HepG2 (cell line): ENCODE measurements around the gene PSMG3. TPM values are rescaled to one million over a fixed set of nuclear protein-coding genes. Genes with fewer than 3 reads are reported as not detected.

Source experiments
- AGO1 ChIP-seq: fragments of 200-400 bp; formaldehyde crosslinking; IDR thresholded peaks from 2 replicates; pipeline ENCODE4 v1.6.1; 2017; ENCODE audit warnings: mild to moderate bottlenecking, low read depth, low read length, moderate library complexity; ENCODE audit not compliant: poor library complexity, severe bottlenecking
- AHR ChIP-seq: IDR thresholded peaks from 2 replicates; pipeline ENCODE4 v1.6.1; 2018; ENCODE audit warnings: missing genetic modification reagents, missing compliant biosample characterization
- CCAR2 ChIP-seq: fragments of 200-400 bp; formaldehyde crosslinking; optimal IDR thresholded peaks from 2 replicates; pipeline ENCODE3; 2018; ENCODE audit warnings: low read depth, mild to moderate bottlenecking, low read length, moderate library complexity
- GATAD2A ChIP-seq: IDR thresholded peaks from 2 replicates; pipeline ENCODE4 v1.6.1; 2016
- GPN1 ChIP-seq: sonication (generic); formaldehyde crosslinking; IDR thresholded peaks from 2 replicates; pipeline ENCODE4 v1.5.1; 2020; ENCODE audit warnings: missing genetic modification reagents, borderline replicate concordance
- MBNL3 ChIP-seq: fragments of 250-450 bp; sonication (Bioruptor Pico); conservative IDR thresholded peaks from 2 replicates; pipeline ENCODE4 v1.8.0; 2022; ENCODE audit warnings: mild to moderate bottlenecking, inconsistent platforms
- MXD1 ChIP-seq: sonication (generic); formaldehyde crosslinking; IDR thresholded peaks from 2 replicates; pipeline ENCODE4 v1.4.0; 2020; ENCODE audit warnings: mild to moderate bottlenecking, missing genetic modification reagents
- MXD4 ChIP-seq: IDR thresholded peaks from 2 replicates; pipeline ENCODE4 v1.6.1; 2016; ENCODE audit warnings: mild to moderate bottlenecking, missing biosample characterization, missing genetic modification reagents
- PAF1 ChIP-seq: IDR thresholded peaks from 2 replicates; pipeline ENCODE4 v1.6.1; 2016; ENCODE audit warnings: missing genetic modification reagents, missing compliant biosample characterization
- POLR2AphosphoS5 ChIP-seq: IDR thresholded peaks from 2 replicates; pipeline ENCODE4 v1.6.1; 2012; ENCODE audit warnings: low read depth, low read length
- RBFOX2 ChIP-seq: fragments of 200-400 bp; formaldehyde crosslinking; IDR thresholded peaks from 2 replicates; pipeline ENCODE4 v1.6.1; 2017; ENCODE audit warnings: low read depth, mild to moderate bottlenecking, low read length
- RBM22 ChIP-seq: fragments of 200-400 bp; formaldehyde crosslinking; optimal IDR thresholded peaks from 2 replicates; pipeline ENCODE3; 2017; ENCODE audit warnings: mild to moderate bottlenecking, low read length, moderate library complexity
- SKIL ChIP-seq: sonication (generic); formaldehyde crosslinking; IDR thresholded peaks from 2 replicates; pipeline ENCODE4 v1.8.0; 2022; ENCODE audit warnings: missing genetic modification reagents, mild to moderate bottlenecking, moderate library complexity, borderline replicate concordance
- SP2 ChIP-seq: sonication (generic); formaldehyde crosslinking; IDR thresholded peaks from 2 replicates; pipeline ENCODE4 v1.5.1; 2020; ENCODE audit warnings: mild to moderate bottlenecking, missing genetic modification reagents
- TBX2 ChIP-seq: sonication (generic); formaldehyde crosslinking; IDR thresholded peaks from 2 replicates; pipeline ENCODE4 v1.5.0; 2020; ENCODE audit warnings: missing genetic modification reagents, mild to moderate bottlenecking, borderline replicate concordance
- TFE3 ChIP-seq: IDR thresholded peaks from 2 replicates; pipeline ENCODE4 v1.6.1; 2016
- ZBTB21 ChIP-seq: sonication (generic); formaldehyde crosslinking; IDR thresholded peaks from 2 replicates; pipeline ENCODE4 v1.4.0; 2020; ENCODE audit warnings: missing genetic modification reagents
- ZNF17 ChIP-seq: sonication (generic); formaldehyde crosslinking; IDR thresholded peaks from 2 replicates; pipeline ENCODE4 v1.5.0; 2020; ENCODE audit warnings: mild to moderate bottlenecking, missing genetic modification reagents
- ZNF20 ChIP-seq: sonication (generic); formaldehyde crosslinking; IDR thresholded peaks from 2 replicates; pipeline ENCODE4 v1.4.0; 2020; ENCODE audit warnings: mild to moderate bottlenecking, moderate library complexity, missing genetic modification reagents
- ZNF280D ChIP-seq: sonication (generic); formaldehyde crosslinking; IDR thresholded peaks from 2 replicates; pipeline ENCODE4 v1.5.1; 2020; ENCODE audit warnings: mild to moderate bottlenecking, missing genetic modification reagents
- ZNF678 ChIP-seq: sonication (generic); formaldehyde crosslinking; IDR thresholded peaks from 2 replicates; pipeline ENCODE4 v1.4.0; 2020; ENCODE audit warnings: mild to moderate bottlenecking, missing genetic modification reagents
- ZNF747 ChIP-seq: sonication (generic); formaldehyde crosslinking; IDR thresholded peaks from 2 replicates; pipeline ENCODE4 v1.8.1; 2023; ENCODE audit warnings: missing genetic modification reagents, mild to moderate bottlenecking, borderline replicate concordance
- ZSCAN25 ChIP-seq: sonication (generic); formaldehyde crosslinking; IDR thresholded peaks from 2 replicates; pipeline ENCODE4 v1.8.0; 2022; ENCODE audit warnings: mild to moderate bottlenecking, missing genetic modification reagents
- polyA plus RNA-seq, 8 experiments: library from polyadenylated mRNA; depleted of rRNA in 3 of 8; stranded (reverse) in 7 of 8; unstranded in 1 of 8; fragments of >200 nt; fragmentation: Illumina TruSeq in 4 of 8; extraction: Trizol in 4 of 8; gene quantifications; 2 replicates each; pipeline versions ENCODE4 v1.2.1 to v1.2.3, GENCODE V29; 2011 to 2016; ENCODE audit warnings: low read depth in 4 of 8, missing spikeins in 1 of 8, mixed read lengths in 1 of 8; ENCODE audit not compliant: insufficient read depth in 1 of 8
- total RNA-seq, 5 experiments: library from RNA; depleted of rRNA; stranded (reverse); fragments of >200 nt; fragmentation: Illumina TruSeq; extraction: Trizol; gene quantifications; 2 replicates each; pipeline ENCODE4 v1.2.3, GENCODE V29; 2016; ENCODE audit warnings: low read depth in 1 of 5

The PSMG3 gene
- total and polyA plus RNA-seq, 2 of the 13 experiments (the other 11 are each of a cell fraction or from before 2014, with no cell fraction given) = 29.6 to 48.4 TPM

GRCh38 chr7:1542841-1543747 lies 26.7 kb downstream of the PSMG3 start (continued):
- TF ChIP-seq SKIL (CRISPR knock-in tag) (no peak), RBM22 (peak; percentile 35), ZBTB21 (CRISPR knock-in tag) (no peak), ZNF280D (CRISPR knock-in tag) (no peak), MXD1 (no peak), MXD4 (CRISPR knock-in tag) (no peak), RBFOX2 (peak; percentile 50; the same call in 1 of the 2 replicates), GATAD2A (CRISPR knock-in tag) (no peak), AGO1 (peak; percentile 100), MBNL3 (CRISPR knock-in tag) (no peak), TFE3 (no peak), ZNF17 (CRISPR knock-in tag) (0 out of 2 replicates have a peak, but pooled peaks have one; percentile 49), ZNF747 (CRISPR knock-in tag) (no peak), SP2 (CRISPR knock-in tag) (peak; percentile 17; the same call in 1 of the 2 replicates), TBX2 (CRISPR knock-in tag) (no peak), POLR2AphosphoS5 (peak; percentile 25; the same call in 1 of the 2 replicates), ZSCAN25 (CRISPR knock-in tag) (no peak), CCAR2 (no peak), GPN1 (no peak), PAF1 (peak; percentile 59; the same call in 1 of the 2 replicates), AHR (CRISPR knock-in tag) (no peak), ZNF20 (CRISPR knock-in tag) (no peak), ZNF678 (CRISPR knock-in tag) (no peak)
